ENCODE measurements around the gene BCL7C. TPM values are rescaled to one million over a fixed set of nuclear protein-coding genes. Genes with fewer than 3 reads are reported as not detected.

Gene BCL7C
- total and polyA plus RNA-seq, 2 of the 4 experiments (the other 2 are of a cell fraction) = 32.3 to 34.9 TPM

- dilution Hi-C loops (cut with HindIII; ENCODE audit: low sequenced_read_pairs, unreplicated experiment) = no loop called here
- no TSS peak for BruUV-seq (replicated peaks)
These were observed 8.7 kb downstream of the BCL7C start for GRCh38 chr16:30885196-30885595.

More at GRCh38 chr16:30885196-30885595, 8.7 kb downstream of the BCL7C start:
- H3K4me1 ChIP-seq (ENCODE audit: control insufficient read depth, insufficient read depth, low read length) = no peaks in the 10 kb centered on the region
- no peaks in the 10 kb centered on the region for H3K9me1 ChIP-seq (ENCODE audit: insufficient read depth, low read length)
- peaks cover 8 to 54% of the 10 kb centered on the region in 2 experiments for H3K79me1 ChIP-seq (ENCODE audit: low read depth in 1 of 2, low read length in 2 of 2)
- no peaks in the 10 kb centered on the region for H3K9me3 ChIP-seq (ENCODE audit: control insufficient read depth, insufficient read depth, low read length)
- no peak overlapping the region for H3K4ac ChIP-seq (ENCODE audit: low read depth, low read length)
- H3K9ac ChIP-seq (ENCODE audit: low read depth, low read length) = no peak overlapping the region
- no peak overlapping the region for H3K4me2 ChIP-seq (ENCODE audit: low read depth, low read length)
- H4K20me1 ChIP-seq (ENCODE audit: insufficient read depth, low read length) = no peaks in the 10 kb centered on the region
- no peak overlapping the region for H2BK15ac ChIP-seq (ENCODE audit: low read depth, low read length)
- no peak overlapping the region for H2AK9ac ChIP-seq (replicated peaks; ENCODE audit: low read depth, low read length, poor library complexity)
- no peak overlapping the region for H2BK120ac ChIP-seq (ENCODE audit: low read depth, low read length)
- intact Hi-C loops (cut with micrococcal nuclease) (no loop called here), in situ Hi-C loops (cut with MboI; ENCODE audit: low sequenced_read_pairs) (no loop called here)
- WGBS, 2 experiments (ENCODE audit: extremely low coverage in 2 of 2, insufficient read length in 1 of 2) = 83% methylated on average over 1 of the region's 9 CpGs; no CpG with 5 or more reads in 1 of the 2 experiments
- H4K8ac ChIP-seq (ENCODE audit: low read depth in 2 of 2, low read length in 2 of 2) = no peak overlapping the region
- DNase-seq = no peak
- H3K18ac ChIP-seq (ENCODE audit: low read depth, low read length) = no peak overlapping the region
- H4K91ac ChIP-seq (ENCODE audit: insufficient read depth, low read depth, low read length) = no peak overlapping the region
- ATAC-seq (ENCODE audit: low read depth) = no peak
- H2AFZ ChIP-seq (replicated peaks; ENCODE audit: low read length, poor library complexity) = no peak overlapping the region
- no peak overlapping the region for H2BK20ac ChIP-seq (ENCODE audit: low read depth, low read length)
- H2AK5ac ChIP-seq (ENCODE audit: low read depth, low read length) = no peak overlapping the region
- H3K27ac ChIP-seq (ENCODE audit: insufficient read depth, low read length) = no peak overlapping the region
- H3K14ac ChIP-seq (replicated peaks; ENCODE audit: low read depth, low read length) = no peak overlapping the region
- ChIA-PET CTCF (no interaction called here), POLR2A (ENCODE audit: unreplicated experiment) (no interaction called here)
- H3K36me3 ChIP-seq (ENCODE audit: control insufficient read depth, insufficient read depth, low read length) = peaks cover 43% of the 10 kb centered on the region
- no peak overlapping the region for H3K56ac ChIP-seq (ENCODE audit: extremely low read depth, insufficient read depth, low read length)
- H2BK5ac ChIP-seq (ENCODE audit: low read depth, low read length, poor library complexity, severe bottlenecking) = no peak overlapping the region
- no peak overlapping the region for H3K23ac ChIP-seq (ENCODE audit: low read depth, low read length)
- TF ChIP-seq CHD1 (IDR thresholded peaks at IDR 0.05; ENCODE audit: low read depth, low read length) (no peak), CEBPB (IDR thresholded peaks at IDR 0.05; ENCODE audit: low read depth, low read length) (no peak), USF2 (IDR thresholded peaks at IDR 0.05; ENCODE audit: low read depth, low read length) (no peak), MAZ (IDR thresholded peaks at IDR 0.05; ENCODE audit: borderline replicate concordance, low read depth, low read length) (no peak), RAD21 (IDR thresholded peaks at IDR 0.05; ENCODE audit: low read length) (no peak), RCOR1 (IDR thresholded peaks at IDR 0.05; ENCODE audit: insufficient replicate concordance, low read length) (no peak), BHLHE40 (IDR thresholded peaks at IDR 0.05; ENCODE audit: low read depth, low read length) (no peak), SMC3 (IDR thresholded peaks at IDR 0.05; ENCODE audit: low read depth, low read length) (no peak), POLR2A (IDR thresholded peaks at IDR 0.05; ENCODE audit: low read depth, low read length) (no peak), ELK1 (IDR thresholded peaks at IDR 0.05; ENCODE audit: borderline replicate concordance, low read depth, low read length) (no peak)
- H3K4me3 ChIP-seq (ENCODE audit: insufficient read depth, low read depth, low read length) = no peak overlapping the region
- no peak overlapping the region for H4K5ac ChIP-seq (ENCODE audit: low read depth, low read length)
- H3K27me3 ChIP-seq (ENCODE audit: control insufficient read depth, insufficient read depth, low read length) = no peaks in the 10 kb centered on the region
